CD4-positive, alpha-beta T cell (primary cell): ENCODE data around the gene PPP1R3F. TPM values are rescaled to one million over a fixed set of nuclear protein-coding genes. Genes with fewer than 3 reads are reported as not detected.

Experiments used
- ATAC-seq: fragments of 200-7000 bp; cut with Tn5 transposase; one replicate; pipeline ENCODE4 v1.10.0; 2022; ENCODE audit warnings: mild to moderate bottlenecking; ENCODE audit not compliant: poor library complexity
- CTCF ChIA-PET: fragments of 350-600 bp; sonication (Branson Sonifier 250); formaldehyde crosslinking; loops from one replicate; lab custom pipeline; 2021; ENCODE audit warnings: antibody characterized with exemption, inconsistent platforms; lab: Charles Lee
- POLR2A ChIA-PET: fragments of 350-600 bp; sonication (Branson Sonifier 250); formaldehyde crosslinking; loops from one replicate; lab custom pipeline; 2021; ENCODE audit warnings: antibody characterized with exemption, inconsistent platforms; lab: Charles Lee
- DNase-seq, 14 experiments: peaks; one replicate each; pipeline ENCODE4 v3.0.0-alpha.2; 2013 to 2020; ENCODE audit warnings: mixed read lengths in 2 of 14
- H3K27ac ChIP-seq, 2 donors: one replicate each; pipeline versions ENCODE4 v1.5.1 to v1.7.0; 2013; ENCODE audit warnings: low read length in 2 of 2, low read depth in 1 of 2, mild to moderate bottlenecking in 1 of 2
- H3K27me3 ChIP-seq, 2 experiments: 1 replicate in 1 of 2; 2 replicates in 1 of 2; pipeline versions ENCODE4 v1.6.1 to v1.7.0; 2013; ENCODE audit warnings: low read length in 2 of 2, control low read depth in 1 of 2, mild to moderate bottlenecking in 1 of 2, moderate library complexity in 1 of 2; ENCODE audit not compliant: insufficient read depth in 2 of 2, control insufficient read depth in 1 of 2
- H3K36me3 ChIP-seq: one replicate; pipeline ENCODE4 v1.6.1; 2013; ENCODE audit warnings: low read length, control low read depth; ENCODE audit not compliant: insufficient read depth
- H3K4me1 ChIP-seq: one replicate; pipeline ENCODE4 v1.6.1; 2013; ENCODE audit warnings: low read length, control low read depth; ENCODE audit not compliant: insufficient read depth
- H3K4me3 ChIP-seq: one replicate; pipeline ENCODE4 v1.5.1; 2013; ENCODE audit warnings: mild to moderate bottlenecking, low read length, moderate library complexity
- H3K9me3 ChIP-seq, 2 experiments: 1 replicate in 1 of 2; 2 replicates in 1 of 2; pipeline versions ENCODE4 v1.6.1 to v1.7.0; 2013; ENCODE audit warnings: low read length in 2 of 2, mild to moderate bottlenecking in 2 of 2, control low read depth in 1 of 2, moderate library complexity in 1 of 2; ENCODE audit not compliant: control insufficient read depth in 1 of 2, insufficient read depth in 1 of 2
- H3K27ac Mint-ChIP-seq: one replicate; pipeline ENCODE4 v1.8.0; 2020; ENCODE audit warnings: mixed read lengths
- H3K27me3 Mint-ChIP-seq: one replicate; pipeline ENCODE4 v1.8.0; 2021; ENCODE audit warnings: mixed read lengths
- H3K36me3 Mint-ChIP-seq: one replicate; pipeline ENCODE4 v1.8.0; 2021; ENCODE audit warnings: low read depth, mixed read lengths
- H3K4me1 Mint-ChIP-seq: one replicate; pipeline ENCODE4 v1.8.0; 2021; ENCODE audit warnings: low read depth, mixed read lengths
- H3K4me3 Mint-ChIP-seq: one replicate; pipeline ENCODE4 v1.8.0; 2020; ENCODE audit warnings: mild to moderate bottlenecking, mixed read lengths
- H3K9me3 Mint-ChIP-seq: one replicate; pipeline ENCODE4 v1.8.0; 2020; ENCODE audit warnings: mixed read lengths
- intact Hi-C, 2 experiments: fragments of 100-400 bp; cut with DNase I in 1 of 2; cut with micrococcal nuclease in 1 of 2; formaldehyde crosslinking; loops; one replicate each; pipeline versions ENCODE4 v1.15.1 to v1.9.0; 2023 to 2025; cut with DNase I, micrococcal nuclease
- total RNA-seq, 174 experiments: library from RNA in 2 of 174; stranded (reverse) in 2 of 174; gene quantifications; one replicate each; pipeline ENCODE4 v1.2.3 and lab custom pipeline; 2021 to 2026
- TF ChIP-seq, protein P1 (sequence below): fragments of 200-600 bp; IDR thresholded peaks from one replicate; pipeline ENCODE4 v1.8.0; 2022; ENCODE audit warnings: antibody characterized with exemption, mild to moderate bottlenecking

The PPP1R3F gene
- total RNA-seq, 2 experiments from 2014 or later = 8.5 to 9.1 TPM

DNA sequence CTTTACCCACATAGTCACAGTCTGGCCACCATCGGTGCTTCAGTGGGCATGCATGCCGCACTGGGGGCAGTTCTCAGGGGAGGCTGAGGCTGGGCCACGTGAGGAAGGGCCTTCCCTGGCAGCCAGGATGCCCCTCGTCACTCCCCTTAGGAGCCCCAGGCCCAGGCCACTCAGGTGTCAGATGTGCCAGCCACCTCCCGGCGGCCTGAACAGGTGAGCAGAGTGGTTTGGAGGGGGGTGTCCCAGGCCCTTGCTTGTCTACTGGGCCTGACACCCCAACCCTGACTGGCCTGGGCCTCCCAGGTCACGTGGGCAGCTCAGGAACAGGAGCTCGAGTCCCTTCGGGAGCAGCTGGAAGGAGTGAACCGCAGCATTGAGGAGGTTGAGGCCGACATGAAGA is 22.2 kb upstream of the PPP1R3F start:
- ChIA-PET CTCF (no interaction called here), POLR2A (no interaction called here)
- TF ChIP-seq, protein P1, sequence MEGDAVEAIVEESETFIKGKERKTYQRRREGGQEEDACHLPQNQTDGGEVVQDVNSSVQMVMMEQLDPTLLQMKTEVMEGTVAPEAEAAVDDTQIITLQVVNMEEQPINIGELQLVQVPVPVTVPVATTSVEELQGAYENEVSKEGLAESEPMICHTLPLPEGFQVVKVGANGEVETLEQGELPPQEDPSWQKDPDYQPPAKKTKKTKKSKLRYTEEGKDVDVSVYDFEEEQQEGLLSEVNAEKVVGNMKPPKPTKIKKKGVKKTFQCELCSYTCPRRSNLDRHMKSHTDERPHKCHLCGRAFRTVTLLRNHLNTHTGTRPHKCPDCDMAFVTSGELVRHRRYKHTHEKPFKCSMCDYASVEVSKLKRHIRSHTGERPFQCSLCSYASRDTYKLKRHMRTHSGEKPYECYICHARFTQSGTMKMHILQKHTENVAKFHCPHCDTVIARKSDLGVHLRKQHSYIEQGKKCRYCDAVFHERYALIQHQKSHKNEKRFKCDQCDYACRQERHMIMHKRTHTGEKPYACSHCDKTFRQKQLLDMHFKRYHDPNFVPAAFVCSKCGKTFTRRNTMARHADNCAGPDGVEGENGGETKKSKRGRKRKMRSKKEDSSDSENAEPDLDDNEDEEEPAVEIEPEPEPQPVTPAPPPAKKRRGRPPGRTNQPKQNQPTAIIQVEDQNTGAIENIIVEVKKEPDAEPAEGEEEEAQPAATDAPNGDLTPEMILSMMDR = no peak
- H3K27me3 ChIP-seq = no peaks in the 10 kb centered on the region
- H3K9me3 ChIP-seq = no peaks in the 10 kb centered on the region
- Mint-ChIP-seq H3K9me3 (no peaks in the 10 kb centered on the region), H3K27me3 (no peaks in the 10 kb centered on the region), H3K4me3 (no peak overlapping the region), H3K27ac (no peak overlapping the region), H3K4me1 (peaks cover 5% of the 10 kb centered on the region), H3K36me3 (peaks cover 67% of the 10 kb centered on the region)
- H3K4me1 ChIP-seq = no peaks in the 10 kb centered on the region
- H3K36me3 ChIP-seq = peaks cover 30% of the 10 kb centered on the region
- ATAC-seq (no peak), DNase-seq (no peak)
- intact Hi-C loops = no loop called here
- H3K27ac ChIP-seq = no peak overlapping the region
- no peak overlapping the region for H3K4me3 ChIP-seq

DNA sequence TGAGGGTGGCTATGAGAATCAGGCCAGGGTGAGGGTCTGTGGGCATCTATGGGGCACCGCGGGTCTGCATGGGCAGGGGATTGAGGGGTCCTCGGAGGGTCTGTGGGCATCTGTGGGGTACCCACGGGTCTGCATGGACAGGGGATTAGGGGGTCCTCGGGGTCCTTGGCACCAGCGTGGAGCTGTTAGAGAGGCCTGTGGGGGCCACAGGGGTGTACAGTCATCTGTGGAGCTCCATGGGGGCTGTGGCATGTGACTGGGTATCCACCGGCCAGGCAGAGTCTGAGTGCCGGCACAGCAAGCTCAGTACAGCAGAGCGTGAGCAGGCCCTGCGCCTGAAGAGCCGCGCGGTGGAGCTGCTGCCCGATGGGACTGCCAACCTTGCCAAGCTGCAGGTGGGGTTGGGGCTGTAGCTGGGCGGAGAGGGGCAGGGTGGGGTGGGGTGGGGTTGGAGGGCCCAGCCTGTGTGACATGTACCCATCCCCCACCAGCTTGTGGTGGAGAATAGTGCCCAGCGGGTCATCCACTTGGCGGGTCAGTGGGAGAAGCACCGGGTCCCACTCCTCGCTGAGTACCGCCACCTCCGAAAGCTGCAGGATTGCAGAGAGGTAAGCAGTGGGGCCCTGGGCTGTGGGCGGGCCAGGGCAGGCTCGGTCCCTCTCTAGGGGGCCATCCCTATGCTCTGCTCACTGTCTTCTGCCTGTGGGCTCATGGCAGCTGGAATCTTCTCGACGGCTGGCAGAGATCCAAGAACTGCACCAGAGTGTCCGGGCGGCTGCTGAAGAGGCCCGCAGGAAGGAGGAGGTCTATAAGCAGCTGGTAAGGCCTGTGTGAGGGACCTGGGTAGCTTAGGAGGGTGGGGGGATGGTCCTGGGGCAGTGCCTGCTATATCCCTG is 21.4 kb upstream of the PPP1R3F start:
- TF ChIP-seq, protein P1 = no peak
- Histone ChIP-seq H3K27ac (no peak overlapping the region), H3K9me3 (no peaks in the 10 kb centered on the region), H3K4me3 (no peak overlapping the region), H3K36me3 (peaks cover 22% of the 10 kb centered on the region), H3K27me3 (no peaks in the 10 kb centered on the region), H3K4me1 (no peaks in the 10 kb centered on the region)
- Mint-ChIP-seq H3K4me3 (no peak overlapping the region), H3K36me3 (peaks cover 62% of the 10 kb centered on the region), H3K4me1 (peaks cover 8% of the 10 kb centered on the region), H3K9me3 (no peaks in the 10 kb centered on the region), H3K27ac (no peak overlapping the region), H3K27me3 (no peaks in the 10 kb centered on the region)
- ChIA-PET CTCF (no interaction called here), POLR2A (interaction anchor here (1.2 kb wide), 1 partner anchor 11 kb away, joined by 4 read pairs; no protein-coding TSS in a partner anchor)
- DNase-seq (no peak), ATAC-seq (no peak)
- intact Hi-C loops = no loop called here

DNA sequence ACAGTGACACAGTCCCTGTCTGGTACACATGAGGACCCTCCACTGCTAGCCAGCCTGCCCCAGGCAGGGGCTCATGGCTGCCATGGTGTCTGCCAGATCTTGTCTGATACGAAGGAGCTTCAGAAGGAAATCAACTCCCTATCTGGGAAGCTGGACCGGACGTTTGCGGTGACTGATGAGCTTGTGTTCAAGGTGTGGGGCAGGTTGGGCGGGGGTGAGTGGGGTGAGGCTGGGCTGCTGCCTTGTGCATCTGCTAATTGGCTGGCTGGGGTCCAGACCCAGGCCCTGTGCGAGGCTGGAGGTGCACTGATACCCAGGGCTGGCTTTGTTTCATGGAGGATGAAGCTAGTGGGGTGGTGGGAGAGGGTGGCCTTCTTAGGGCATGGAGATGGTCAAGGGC is 20.5 kb upstream of the PPP1R3F start:
- H3K9me3 ChIP-seq = no peaks in the 10 kb centered on the region
- Mint-ChIP-seq H3K4me3 (no peak overlapping the region), H3K4me1 (peaks cover 5% of the 10 kb centered on the region), H3K36me3 (peaks cover 54% of the 10 kb centered on the region), H3K27ac (no peak overlapping the region), H3K27me3 (no peaks in the 10 kb centered on the region), H3K9me3 (no peaks in the 10 kb centered on the region)
- DNase-seq (no peak), ATAC-seq (no peak)
- ChIA-PET POLR2A (interaction anchor here (1.2 kb wide), 1 partner anchor 10 kb away, joined by 4 read pairs; no protein-coding TSS in a partner anchor), CTCF (no interaction called here)
- no peak overlapping the region for H3K4me3 ChIP-seq
- TF ChIP-seq, protein P1 = no peak
- H3K4me1 ChIP-seq = no peaks in the 10 kb centered on the region
- intact Hi-C loops = no loop called here
- H3K27ac ChIP-seq = no peak overlapping the region
- no peaks in the 10 kb centered on the region for H3K27me3 ChIP-seq
- H3K36me3 ChIP-seq = peaks cover 18% of the 10 kb centered on the region
